HG02840 (cell line): ENCODE data around the gene NKX6-1.

ENCODE experiments used
- ATAC-seq: cut with Tn5 transposase; IDR thresholded peaks from one replicate; pipeline ENCODE4 v1.9.1; 2021; ENCODE audit warnings: mild to moderate bottlenecking, moderate library complexity, moderate number of reproducible peaks; ENCODE audit not compliant: unreplicated experiment, low FRiP score

NKX6-1 gene

GRCh38 chr4:84498935-84499623, at the start of gene NKX6-1:
TSS of gene NKX6-1 (minus strand) at chr4:84499292. CDS start at chr4:84498228, 1,064 bp downstream.
- no peak for ATAC-seq

GRCh38 chr4:84547211-84547610, 48.1 kb upstream of the NKX6-1 start:
- no peak for ATAC-seq

GRCh38 chr4:84545093-84545492, 46.0 kb upstream of the NKX6-1 start:
- ATAC-seq: no peak

GRCh38 chr4:84535901-84536300, 36.8 kb upstream of the NKX6-1 start:
- no peak for ATAC-seq

- no peak for ATAC-seq
Measured at GRCh38 chr4:84531689-84532088, 32.6 kb upstream of the NKX6-1 start.

GRCh38 chr4:84530871-84531270, 31.8 kb upstream of the NKX6-1 start:
- ATAC-seq: no peak

GRCh38 chr4:84530454-84530853, 31.4 kb upstream of the NKX6-1 start:
- ATAC-seq: no peak

- no peak for ATAC-seq
Measured at GRCh38 chr4:84529169-84529751, 30.2 kb upstream of the NKX6-1 start.

GRCh38 chr4:84527391-84527790, 28.3 kb upstream of the NKX6-1 start:
- no peak for ATAC-seq

GRCh38 chr4:84515075-84515474, 16.0 kb upstream of the NKX6-1 start:
- ATAC-seq: no peak

GRCh38 chr4:84512277-84512676, 13.2 kb upstream of the NKX6-1 start:
- ATAC-seq: no peak

GRCh38 chr4:84511703-84512102, 12.6 kb upstream of the NKX6-1 start:
- ATAC-seq: no peak

- no peak for ATAC-seq
Measured at GRCh38 chr4:84507941-84508340, 8.8 kb upstream of the NKX6-1 start.

- ATAC-seq: no peak
Measured at GRCh38 chr4:84504821-84505220, 5.7 kb upstream of the NKX6-1 start.

- peak; percentile 74 for ATAC-seq
Measured at GRCh38 chr4:84503495-84504437, 4.7 kb upstream of the NKX6-1 start.

- no peak for ATAC-seq
Measured at GRCh38 chr4:84502955-84503373, 3.9 kb upstream of the NKX6-1 start.

GRCh38 chr4:84502333-84502954, 3.4 kb upstream of the NKX6-1 start:
- no peak for ATAC-seq

- ATAC-seq: no peak
Measured at GRCh38 chr4:84501721-84502267, 2.7 kb upstream of the NKX6-1 start.

GRCh38 chr4:84501202-84501503, 2.1 kb upstream of the NKX6-1 start:
- ATAC-seq: no peak

- ATAC-seq: no peak
Measured at GRCh38 chr4:84500386-84501201, 1.5 kb upstream of the NKX6-1 start.
